ENCODE data around the gene FARS2.

Gene FARS2

GRCh38 chr6:5326022-5326641 is 64.8 kb downstream of the FARS2 start:
- DNase-seq (ENCODE audit: low spot score), result no peak

- no peak for DNase-seq (ENCODE audit: low spot score)
These were observed 67.5 kb downstream of the FARS2 start for GRCh38 chr6:5328800-5329199.

GRCh38 chr6:5331845-5332442 is 70.6 kb downstream of the FARS2 start:
- no peak for DNase-seq (ENCODE audit: low spot score)

- DNase-seq (ENCODE audit: low spot score), result no peak
These were observed 72.3 kb downstream of the FARS2 start for GRCh38 chr6:5333658-5334057.

- no peak for DNase-seq (ENCODE audit: low spot score)
These were observed 73.0 kb downstream of the FARS2 start for GRCh38 chr6:5334341-5334740.

GRCh38 chr6:5335020-5335419 is 73.7 kb downstream of the FARS2 start:
- DNase-seq (ENCODE audit: low spot score), result peak; percentile 28

GRCh38 chr6:5337573-5337972 is 76.3 kb downstream of the FARS2 start:
- DNase-seq (ENCODE audit: low spot score), result no peak

- DNase-seq (ENCODE audit: low spot score), result no peak
These were observed 77.1 kb downstream of the FARS2 start for GRCh38 chr6:5338177-5338960.

GRCh38 chr6:5339786-5340185 is 78.5 kb downstream of the FARS2 start:
- peak; percentile 18 for DNase-seq (ENCODE audit: low spot score)

- no peak for DNase-seq (ENCODE audit: low spot score)
These were observed 80.5 kb downstream of the FARS2 start for GRCh38 chr6:5341845-5342244.

- DNase-seq (ENCODE audit: low spot score), result no peak
These were observed 82.7 kb downstream of the FARS2 start for GRCh38 chr6:5343998-5344397.

GRCh38 chr6:5345324-5345723 is 84.0 kb downstream of the FARS2 start:
- DNase-seq (ENCODE audit: low spot score), result no peak

- no peak for DNase-seq (ENCODE audit: low spot score)
These were observed 90.4 kb downstream of the FARS2 start for GRCh38 chr6:5351552-5352210.

- no peak for DNase-seq (ENCODE audit: low spot score)
These were observed 92.7 kb downstream of the FARS2 start for GRCh38 chr6:5353971-5354370.

GRCh38 chr6:5357486-5357885 is 96.2 kb downstream of the FARS2 start:
- DNase-seq (ENCODE audit: low spot score), result no peak

GRCh38 chr6:5359417-5359816 is 98.1 kb downstream of the FARS2 start:
- no peak for DNase-seq (ENCODE audit: low spot score)

GRCh38 chr6:5361396-5361795 is 100.1 kb downstream of the FARS2 start:
- DNase-seq (ENCODE audit: low spot score), result no peak

- DNase-seq (ENCODE audit: low spot score), result no peak
These were observed 104.3 kb downstream of the FARS2 start for GRCh38 chr6:5365436-5366195.

GRCh38 chr6:5366941-5367340 is 105.6 kb downstream of the FARS2 start:
- no peak for DNase-seq (ENCODE audit: low spot score)

- no peak for DNase-seq (ENCODE audit: low spot score)
These were observed 106.2 kb downstream of the FARS2 start for GRCh38 chr6:5367510-5367909.

- DNase-seq (ENCODE audit: low spot score), result no peak
These were observed 112.1 kb downstream of the FARS2 start for GRCh38 chr6:5373430-5373829.

GRCh38 chr6:5378331-5378730 is 117.0 kb downstream of the FARS2 start:
- DNase-seq (ENCODE audit: low spot score), result no peak

All from Ammon's horn (tissue), 1 donor.